ENCODE data around the gene TP53RK. TPM values are rescaled to one million over a fixed set of nuclear protein-coding genes. Genes with fewer than 3 reads are reported as not detected.
A peak's percentile ranks its signal among the peaks of the same experiment; 100 is the strongest.

The TP53RK gene
- total RNA-seq, 1 experiment from 2014 or later = 26.8 TPM

DNA sequence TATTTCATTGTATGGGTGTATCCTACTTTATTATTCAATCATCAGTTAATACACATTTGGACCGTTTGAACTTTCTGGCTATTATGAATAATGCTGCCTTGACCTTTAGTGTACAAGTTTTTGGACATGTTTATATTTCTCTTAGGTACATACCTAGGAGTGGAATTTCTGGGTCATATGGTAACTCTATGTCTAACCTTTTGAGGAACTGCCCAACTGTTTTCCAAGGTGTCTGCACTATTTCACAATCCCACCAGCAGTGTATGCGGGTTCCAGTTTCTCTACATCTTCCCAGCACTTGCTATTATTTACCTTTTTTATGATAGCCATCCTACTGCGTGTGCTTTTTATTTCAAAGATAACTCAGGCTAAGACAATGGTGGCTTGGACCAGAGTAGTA, 23.6 kb downstream of the TP53RK start:
- no peak for DNase-seq (ENCODE audit: low read depth)

DNA sequence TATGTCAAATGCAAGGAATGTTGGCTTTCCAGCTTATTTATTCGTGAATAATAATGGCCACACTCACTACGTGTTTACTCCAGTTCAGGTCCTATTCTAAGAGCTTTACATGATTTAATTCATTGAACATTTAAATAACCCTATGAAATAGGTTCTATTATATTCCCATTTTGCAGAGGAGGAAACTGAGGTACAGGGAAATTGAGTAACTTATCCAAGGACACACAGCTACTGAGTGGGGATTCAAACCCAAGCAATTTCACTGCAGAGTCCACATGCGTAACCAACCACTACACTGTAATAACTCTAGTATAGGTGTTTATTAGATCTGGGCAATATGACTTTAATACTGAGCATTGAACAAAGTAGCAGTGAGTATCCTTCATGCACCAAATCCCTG, 25.7 kb downstream of the TP53RK start:
- DNase-seq (ENCODE audit: low read depth) = no peak

DNA sequence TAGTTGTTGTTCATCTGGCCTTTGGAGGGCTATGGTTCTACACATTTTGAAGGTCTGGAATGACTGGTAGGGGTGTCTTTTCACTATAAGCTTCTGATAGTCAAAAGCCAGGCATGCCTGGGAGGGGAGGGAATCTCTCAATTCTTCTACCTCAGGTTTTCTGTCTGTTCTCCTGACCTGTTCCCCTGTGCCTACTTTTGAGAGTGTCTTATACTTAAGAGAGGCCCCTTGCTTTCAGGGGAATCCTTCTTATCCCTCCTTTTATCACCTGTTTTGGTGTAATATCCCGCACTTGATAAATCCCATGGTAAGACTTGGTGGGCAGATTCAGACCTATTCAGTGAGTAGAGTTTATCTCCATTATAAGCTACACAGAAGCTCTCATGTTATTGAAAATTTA, 27.6 kb downstream of the TP53RK start:
- DNase-seq (ENCODE audit: low read depth) = no peak

DNA sequence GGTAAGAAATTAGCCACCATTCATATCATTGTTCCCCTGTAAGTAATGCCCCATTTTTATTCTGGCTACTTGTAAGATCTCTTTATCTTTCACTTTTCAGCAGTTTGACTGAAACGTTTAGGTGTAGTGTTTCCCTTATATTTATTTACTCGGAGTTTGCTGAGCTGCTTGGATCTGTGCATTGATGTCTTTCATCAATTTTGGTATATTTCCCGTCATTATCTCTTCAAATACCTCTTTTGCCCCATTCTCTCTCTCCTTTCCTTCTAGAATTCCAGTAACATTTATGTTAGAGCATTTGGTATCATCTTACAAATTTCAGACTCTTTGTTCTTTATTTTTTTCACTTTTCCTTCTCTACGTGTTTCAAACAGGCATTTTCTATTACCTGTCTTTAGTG, 28.8 kb downstream of the TP53RK start:
- no peak for DNase-seq (ENCODE audit: low read depth)

DNA sequence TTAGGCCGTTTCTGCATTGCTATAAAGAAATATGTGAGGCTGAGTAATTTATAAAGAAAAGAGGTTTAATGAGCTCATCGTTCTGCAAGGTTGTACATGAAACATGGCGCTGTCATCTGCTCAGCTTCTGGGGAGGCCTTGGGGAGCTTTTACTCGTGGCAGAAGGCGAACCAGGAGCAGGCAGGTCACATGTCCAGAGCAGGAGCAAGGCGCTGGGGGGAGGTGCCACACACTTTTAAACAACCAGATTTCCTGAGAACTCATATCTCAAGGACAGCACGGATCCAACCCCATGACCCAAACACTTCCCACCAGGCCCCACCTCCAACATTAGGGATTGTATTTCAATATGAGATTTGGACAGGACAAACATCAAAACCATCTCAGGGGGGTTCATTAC, 31.6 kb downstream of the TP53RK start:
- DNase-seq (ENCODE audit: low read depth) = no peak

DNA sequence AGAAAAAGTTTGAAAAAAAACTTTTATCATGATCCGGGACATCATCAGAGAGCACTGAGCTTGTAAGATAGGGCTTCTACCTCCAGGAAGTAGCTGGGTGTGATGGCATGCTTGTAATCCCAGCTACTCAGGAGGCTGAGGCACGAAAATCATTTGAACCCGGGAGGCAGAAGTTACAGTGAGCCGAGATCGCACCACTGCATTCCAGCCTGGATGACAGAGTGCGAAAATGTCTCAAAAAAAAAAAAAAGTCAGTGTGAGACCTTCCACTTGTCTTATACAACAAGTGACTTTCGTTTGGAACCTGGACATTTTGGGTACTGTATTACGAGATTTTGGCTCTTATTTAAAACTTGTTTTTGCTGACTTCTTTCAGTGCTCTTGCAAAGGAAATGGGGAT, 32.1 kb downstream of the TP53RK start:
- DNase-seq (ENCODE audit: low read depth) = no peak

DNA sequence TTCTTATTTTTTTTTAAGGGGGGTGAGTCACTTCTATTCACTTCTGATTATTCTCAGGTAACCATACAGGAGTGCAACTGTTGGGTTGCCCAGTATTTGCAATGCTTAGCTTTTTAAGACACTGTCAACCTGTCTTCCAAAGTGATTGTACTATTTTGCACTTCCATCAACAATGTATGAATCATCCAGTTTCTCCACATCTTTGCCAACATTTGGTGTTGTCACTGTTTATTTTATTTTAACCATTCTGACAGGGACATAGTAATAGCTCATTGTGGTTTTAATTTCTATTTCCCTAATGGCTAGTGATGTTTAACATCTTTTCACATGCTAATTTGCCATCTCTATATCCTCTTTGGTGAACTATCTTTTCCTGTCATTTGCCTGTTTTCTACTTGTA, 36.5 kb downstream of the TP53RK start:
- DNase-seq (ENCODE audit: low read depth) = peak; percentile 15

DNA sequence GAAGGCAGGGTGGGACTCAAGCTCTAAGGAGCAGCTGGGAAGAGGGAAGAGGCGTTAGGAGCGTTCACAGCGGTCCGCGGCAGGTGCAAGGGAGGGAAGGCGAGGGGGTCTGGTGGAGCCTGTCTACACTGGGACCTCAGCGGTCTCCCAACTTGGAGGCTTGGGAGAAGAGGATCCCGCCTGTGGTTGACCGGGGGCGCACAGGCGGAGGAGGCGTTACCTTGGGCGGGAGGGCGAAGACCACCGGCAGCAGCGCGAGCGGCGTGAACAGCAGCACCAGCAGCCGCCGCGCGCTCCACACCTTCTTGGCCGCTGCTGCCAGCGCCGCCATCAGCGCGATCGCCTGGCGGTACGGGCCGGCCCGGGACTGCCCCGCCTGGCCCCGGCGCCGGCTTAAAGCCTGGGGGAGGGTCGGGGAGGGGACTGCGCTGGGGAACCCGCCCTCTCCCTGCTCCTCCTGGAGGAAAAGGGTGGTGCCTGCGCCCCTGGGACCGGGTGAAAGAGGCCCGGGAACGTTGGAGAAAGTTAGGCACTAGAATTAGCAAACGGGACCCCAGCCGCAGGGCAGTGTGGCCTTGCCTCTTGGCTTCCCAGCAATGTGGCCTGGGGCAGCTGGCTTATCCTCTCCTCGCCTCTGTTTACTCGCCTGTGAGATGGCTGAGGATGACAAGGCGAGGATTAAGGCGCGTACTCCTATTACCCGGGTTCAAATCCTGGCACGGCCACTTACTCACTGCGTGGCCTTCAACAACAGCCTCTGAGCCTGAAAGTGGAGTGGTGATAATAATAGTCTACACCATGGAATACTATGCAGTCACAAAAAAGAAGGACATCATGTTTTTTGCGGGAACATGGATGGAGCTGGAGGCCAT, 37.9 kb downstream of the TP53RK start, which contains the start of gene SLC13A3:
Gene SLC13A3, minus strand, starts transcription at position 369 of the 872 bp plus-strand sequence. Its CDS starts 38 bp downstream, at position 331.
- DNase-seq (ENCODE audit: low read depth) = no peak

DNA sequence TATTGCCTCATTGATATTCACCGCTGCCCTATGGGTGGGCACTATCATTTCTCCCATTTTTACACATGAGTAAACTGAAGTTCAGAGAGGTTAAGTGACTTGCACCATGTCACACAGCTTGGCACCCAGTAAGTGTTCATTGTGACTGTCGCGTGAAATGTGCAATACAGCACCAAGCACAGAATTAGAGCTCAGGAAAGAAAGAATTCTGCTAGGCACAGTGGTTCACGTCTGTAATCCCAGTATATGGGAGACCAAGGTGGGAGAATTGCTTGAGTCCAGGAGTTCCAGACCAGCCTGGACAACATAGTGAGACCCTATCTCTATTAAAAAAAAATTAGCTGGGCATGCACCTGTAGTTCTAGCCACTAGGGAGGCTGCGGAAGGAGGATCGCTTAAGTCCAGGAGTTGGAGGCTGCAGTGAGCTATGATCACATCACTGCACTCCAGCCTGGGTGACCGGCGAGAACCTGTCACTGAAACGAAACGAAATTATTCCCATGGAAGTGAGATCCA, 38.6 kb downstream of the TP53RK start:
- DNase-seq (ENCODE audit: low read depth) = no peak

DNA sequence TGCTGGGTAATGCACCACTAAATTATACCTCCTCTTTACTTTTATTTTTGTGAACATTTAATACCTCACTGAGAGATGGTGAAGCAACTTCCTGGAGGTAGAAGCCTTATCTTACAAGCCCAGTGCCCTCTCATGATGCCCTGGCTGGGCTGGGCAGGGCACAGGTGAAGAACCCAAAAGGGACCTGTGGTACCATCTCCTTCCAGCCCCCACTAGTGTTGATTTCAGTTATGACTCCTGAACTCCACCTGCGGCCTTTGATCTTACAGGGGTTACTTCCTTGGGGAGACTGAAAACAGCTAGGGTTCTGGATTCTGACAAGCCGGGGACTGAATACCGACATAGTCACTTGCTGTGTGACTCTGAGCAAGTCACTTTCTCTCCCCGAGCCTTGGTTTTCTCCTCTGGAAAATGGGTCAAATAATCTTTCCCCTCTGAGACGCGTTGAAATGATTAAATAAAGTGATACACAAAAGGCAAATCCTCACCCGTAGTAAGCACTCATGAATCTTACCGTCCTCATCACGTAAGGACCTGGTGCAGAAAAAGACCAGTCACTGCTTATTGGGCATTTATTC, 39.2 kb downstream of the TP53RK start:
- no peak for DNase-seq (ENCODE audit: low read depth)

DNA sequence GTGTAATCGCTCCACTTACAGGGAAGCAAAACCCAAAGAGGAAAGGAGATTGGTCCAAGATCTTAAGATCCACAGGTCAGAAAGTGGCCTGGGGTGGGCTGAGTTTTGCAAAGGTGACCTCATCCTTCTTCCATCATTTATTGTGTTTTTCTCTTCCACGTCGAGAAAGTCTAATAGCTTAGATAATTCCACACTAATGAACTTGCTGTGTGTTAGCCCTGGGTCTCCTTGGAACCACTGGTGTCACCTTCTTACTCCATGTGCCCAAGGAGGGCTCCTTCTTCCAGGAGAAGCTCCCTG, 39.6 kb downstream of the TP53RK start:
- no peak for DNase-seq (ENCODE audit: low read depth)

DNA sequence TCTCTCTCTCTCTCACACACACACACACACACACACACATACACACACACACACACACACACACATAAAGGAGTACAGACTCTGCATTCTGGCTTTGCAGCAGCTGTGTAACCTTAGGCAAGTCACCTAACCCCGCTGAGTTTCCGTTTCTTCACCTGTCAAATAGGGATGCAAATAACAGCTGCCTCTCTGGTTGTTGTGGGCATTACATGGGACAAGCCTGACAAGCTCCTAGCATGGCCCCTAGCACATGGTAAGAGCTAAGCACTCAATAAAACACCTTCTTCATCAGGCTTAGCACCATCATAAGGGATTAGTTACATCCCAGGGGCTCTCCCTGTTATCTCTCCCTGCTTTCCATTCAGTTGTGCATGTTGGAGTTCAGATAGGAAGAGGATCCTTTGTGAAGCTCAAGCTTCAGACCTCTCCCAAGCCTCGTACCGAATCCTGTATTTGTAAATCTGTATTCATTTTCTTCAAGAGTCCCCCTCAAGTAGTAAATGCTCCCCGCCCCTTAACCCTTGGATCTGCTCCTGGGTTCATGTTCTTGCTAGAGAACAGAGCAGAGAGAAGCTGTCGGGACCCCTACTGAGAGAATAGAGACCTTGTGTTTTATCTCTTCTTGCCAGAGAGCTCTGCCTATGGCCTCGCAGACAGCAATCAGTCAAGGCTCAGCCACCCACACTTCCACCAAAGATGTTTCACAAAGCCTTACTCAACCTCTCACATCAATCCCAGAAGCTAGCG, 40.2 kb downstream of the TP53RK start:
- peak; percentile 20 for DNase-seq (ENCODE audit: low read depth)

DNA sequence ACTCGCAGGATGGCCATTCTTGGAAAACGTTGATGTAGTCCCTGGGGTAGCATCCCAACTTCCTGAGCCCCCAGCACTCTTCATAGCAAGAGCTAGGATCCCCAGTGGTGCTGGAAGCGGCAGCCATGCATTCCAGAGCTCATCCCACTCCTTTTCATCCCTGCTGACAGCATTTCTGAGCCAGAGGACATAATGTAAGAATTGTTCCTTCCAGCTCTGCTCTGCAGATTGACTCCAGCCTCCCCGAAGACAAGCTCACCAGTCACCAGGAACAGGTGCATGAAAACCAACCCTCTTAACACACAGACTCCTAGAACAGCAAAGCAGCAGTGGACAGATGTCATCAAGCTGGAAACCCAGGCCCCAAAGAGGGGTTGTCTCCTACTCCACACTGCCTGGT, 41.8 kb downstream of the TP53RK start:
- no peak for DNase-seq (ENCODE audit: low read depth)

DNA sequence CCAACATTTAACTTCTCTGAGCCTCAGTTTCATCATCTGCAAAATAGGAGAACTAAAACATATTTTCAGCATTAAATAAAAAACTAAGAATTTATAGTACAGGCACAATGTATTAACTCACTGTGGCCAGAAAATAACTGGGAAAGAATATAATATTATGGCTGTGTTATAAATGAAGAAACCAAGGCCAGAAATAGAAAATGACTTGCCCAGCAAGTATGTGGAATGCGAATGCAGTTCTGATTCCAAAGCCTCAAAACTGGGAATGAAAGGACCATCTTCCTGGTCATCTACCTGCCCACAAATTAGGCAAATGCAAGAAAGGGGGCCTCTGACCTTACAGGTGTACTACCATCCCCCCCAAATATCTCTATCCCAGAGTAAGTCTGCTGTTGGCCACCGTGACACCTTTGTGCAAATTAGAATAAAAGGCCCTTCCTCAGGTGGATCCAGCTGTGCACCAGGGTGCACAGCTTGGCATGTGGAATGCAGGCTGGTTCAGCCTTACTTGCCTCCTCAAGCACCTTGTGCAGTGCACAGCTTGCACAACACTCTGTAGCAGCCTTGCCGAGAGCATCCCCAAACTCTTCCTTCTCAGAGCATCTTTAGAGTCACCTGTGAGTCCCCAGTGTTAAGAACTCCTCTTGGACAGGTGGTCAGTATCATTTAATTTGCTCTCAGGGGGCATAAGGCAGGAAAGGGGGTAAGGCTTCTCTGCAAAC, 42.4 kb downstream of the TP53RK start:
- no peak for DNase-seq (ENCODE audit: low read depth)

DNA sequence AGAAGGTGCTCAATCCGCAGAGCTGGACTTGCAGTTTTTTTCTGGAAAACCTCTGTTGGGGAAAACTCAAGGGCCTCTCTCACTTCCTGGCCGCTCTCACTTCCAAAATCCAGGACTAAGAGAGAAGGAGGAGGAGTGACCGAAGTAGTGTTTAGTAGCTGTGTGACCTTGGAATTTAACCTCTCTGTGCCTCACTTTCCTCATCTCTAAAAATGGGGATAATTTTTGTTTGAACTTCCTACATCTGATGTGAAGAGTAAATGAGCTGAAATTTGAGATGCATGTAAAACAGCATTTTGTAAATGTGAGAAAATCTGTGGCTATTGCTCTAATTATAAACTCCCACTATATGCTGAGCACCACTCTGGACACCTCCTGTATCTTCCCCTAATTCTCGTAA, 43.1 kb downstream of the TP53RK start:
- DNase-seq (ENCODE audit: low read depth) = no peak

DNA sequence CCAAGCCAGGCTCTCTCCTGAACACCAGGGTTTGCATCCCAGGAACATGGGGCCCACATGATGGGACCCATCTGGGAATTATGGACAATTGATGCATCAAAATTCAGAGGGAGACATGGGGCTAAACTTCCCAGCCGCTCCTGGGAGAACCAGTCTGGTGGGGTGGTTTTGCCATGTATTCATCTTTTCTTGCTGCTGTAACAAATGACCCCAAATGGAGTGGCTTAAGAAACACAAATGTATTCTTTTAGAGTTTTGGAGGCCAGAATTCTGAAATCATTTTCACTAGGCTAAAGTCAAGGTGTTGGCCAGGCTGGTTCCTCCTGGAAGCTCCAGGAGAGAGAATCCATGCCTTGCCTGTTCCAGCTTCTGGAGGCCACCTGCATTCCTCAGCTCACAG, 44.5 kb downstream of the TP53RK start:
- DNase-seq (ENCODE audit: low read depth) = no peak

DNA sequence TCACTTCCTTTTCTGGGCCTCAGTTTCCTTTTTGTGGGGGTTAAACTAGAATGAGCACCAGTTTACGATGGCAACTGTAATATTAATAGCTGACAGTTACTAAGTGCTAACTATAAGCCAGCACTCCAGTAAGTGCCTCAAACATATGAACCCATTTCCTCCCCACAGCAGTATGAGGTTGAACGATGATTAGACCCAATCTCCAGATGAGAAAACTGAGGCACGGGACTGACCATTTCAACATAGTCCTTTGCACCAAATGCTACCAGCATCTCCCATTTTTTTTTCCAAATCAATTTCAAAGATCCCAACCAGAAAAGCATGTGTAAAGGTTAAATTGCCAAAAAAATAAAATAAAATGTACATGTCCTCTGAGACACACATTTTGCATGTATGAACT, 45.1 kb downstream of the TP53RK start:
- DNase-seq (ENCODE audit: low read depth) = no peak

DNA sequence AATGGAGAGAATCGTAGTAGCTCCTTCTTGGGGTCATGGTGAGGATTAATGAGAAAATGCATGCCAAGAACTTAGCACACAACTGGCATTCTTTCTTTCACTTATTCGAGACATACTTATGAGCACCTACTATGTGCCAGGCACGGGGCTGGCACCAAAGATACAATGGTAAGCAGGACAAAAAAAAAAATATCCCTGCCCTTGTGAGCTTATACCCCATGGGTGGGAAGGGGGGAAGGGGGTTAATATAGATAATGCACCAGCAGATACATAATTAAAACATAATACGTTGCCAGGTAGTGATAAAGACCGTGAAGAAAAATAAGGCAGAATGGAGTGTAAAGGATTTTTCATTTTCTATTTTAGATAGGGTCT, 46.3 kb downstream of the TP53RK start:
- no peak for DNase-seq (ENCODE audit: low read depth)

DNA sequence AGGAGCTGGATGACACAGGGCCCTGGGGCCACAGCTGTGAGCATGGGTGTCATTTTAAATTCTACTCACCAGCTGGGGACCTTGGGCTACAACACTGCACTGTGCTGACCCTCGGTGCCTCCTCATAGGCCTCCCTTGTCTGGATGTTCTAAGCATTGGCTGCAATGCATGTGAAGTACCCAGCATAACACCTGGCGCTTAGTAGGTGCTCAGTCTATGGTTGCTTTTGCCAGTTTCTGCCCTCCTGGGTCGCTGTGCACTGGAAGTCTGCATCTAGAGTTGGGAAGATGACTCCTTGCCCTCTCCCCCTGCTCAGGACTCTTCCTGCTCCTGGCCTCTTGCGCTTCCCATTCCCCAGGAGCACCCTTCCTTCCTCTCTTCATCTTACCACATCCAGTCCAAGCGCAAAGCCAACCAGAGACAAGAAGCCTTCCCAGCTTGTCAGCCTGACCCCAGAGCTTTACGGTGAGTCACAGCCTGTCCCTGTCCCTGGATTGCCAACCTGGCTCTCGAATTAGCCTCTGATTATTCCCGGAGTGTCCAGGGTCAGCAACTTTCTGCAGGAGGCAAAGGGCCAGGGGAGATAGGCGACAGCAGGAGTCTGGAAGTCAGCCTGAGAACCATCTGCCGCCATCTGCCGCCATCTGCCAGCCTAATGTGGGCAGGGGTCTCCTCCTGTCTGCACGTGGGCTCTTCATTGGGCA, 46.8 kb downstream of the TP53RK start:
- no peak for DNase-seq (ENCODE audit: low read depth)

DNA sequence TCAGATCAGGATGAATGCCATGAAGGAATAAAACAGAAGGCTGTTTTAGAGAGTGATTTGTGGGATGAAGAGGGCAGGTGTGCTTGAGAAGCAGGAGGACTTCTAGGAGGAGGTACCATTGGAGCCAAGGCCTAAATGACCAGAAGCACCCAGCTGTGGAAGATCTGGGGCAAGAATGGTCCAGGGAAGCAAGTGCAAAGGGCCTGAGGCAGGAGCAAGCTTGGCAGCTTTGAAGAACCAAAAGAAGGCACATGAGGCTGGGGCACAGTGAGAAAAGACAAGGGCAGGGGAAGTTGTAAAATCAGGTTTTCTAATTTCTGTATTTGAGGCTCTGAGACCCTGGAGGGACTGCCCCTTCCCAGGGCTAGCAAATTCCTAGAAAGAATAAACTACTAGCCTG, 47.8 kb downstream of the TP53RK start:
- no peak for DNase-seq (ENCODE audit: low read depth)
